ENCODE data around the gene ZNF672. TPM values are rescaled to one million over a fixed set of nuclear protein-coding genes. Genes with fewer than 3 reads are reported as not detected.
A peak's percentile ranks its signal among the peaks of the same experiment; 100 is the strongest.

ZNF672 gene
- total and polyA plus RNA-seq, 2 of the 13 experiments (the other 11 are each of a cell fraction or from before 2014, with no cell fraction given): 17.2 to 22.9 TPM

- TF ChIP-seq CBX5 (CRISPR knock-in tag; IDR thresholded peaks at IDR 0.05; ENCODE audit: borderline replicate concordance) (peak; percentile 7; the same call in 1 of the 2 replicates), ZNF292 (CRISPR knock-in tag; IDR thresholded peaks at IDR 0.05; ENCODE audit: borderline replicate concordance, low read depth) (peak; percentile 90), SIN3A (IDR thresholded peaks at IDR 0.05; ENCODE audit: borderline replicate concordance, low read depth, low read length) (0 out of 2 replicates have a peak, but pooled peaks have one; percentile 58), ZNF44 (CRISPR knock-in tag; IDR thresholded peaks at IDR 0.05) (peak; percentile 42; the same call in 1 of the 2 replicates), FOXO1 (CRISPR knock-in tag; IDR thresholded peaks at IDR 0.05) (no peak), ZNF331 (CRISPR knock-in tag; IDR thresholded peaks at IDR 0.05) (no peak), ZNF576 (CRISPR knock-in tag; IDR thresholded peaks at IDR 0.05) (no peak), TMF1 (CRISPR knock-in tag; IDR thresholded peaks at IDR 0.05; ENCODE audit: low read depth) (peak; percentile 54; the same call in 1 of the 2 replicates), KMT2A (CRISPR knock-in tag; IDR thresholded peaks at IDR 0.05) (peak; percentile 27; the same call in 1 of the 2 replicates), HNF1B (CRISPR knock-in tag; IDR thresholded peaks at IDR 0.05) (peak; percentile 38; the same call in 1 of the 2 replicates), TFAP4 (IDR thresholded peaks at IDR 0.05; ENCODE audit: borderline replicate concordance, low read depth) (peak; percentile 10; the same call in 1 of the 2 replicates), SMC3 (IDR thresholded peaks at IDR 0.05; ENCODE audit: low read length) (no peak)
- TF ChIP-seq, protein P1, sequence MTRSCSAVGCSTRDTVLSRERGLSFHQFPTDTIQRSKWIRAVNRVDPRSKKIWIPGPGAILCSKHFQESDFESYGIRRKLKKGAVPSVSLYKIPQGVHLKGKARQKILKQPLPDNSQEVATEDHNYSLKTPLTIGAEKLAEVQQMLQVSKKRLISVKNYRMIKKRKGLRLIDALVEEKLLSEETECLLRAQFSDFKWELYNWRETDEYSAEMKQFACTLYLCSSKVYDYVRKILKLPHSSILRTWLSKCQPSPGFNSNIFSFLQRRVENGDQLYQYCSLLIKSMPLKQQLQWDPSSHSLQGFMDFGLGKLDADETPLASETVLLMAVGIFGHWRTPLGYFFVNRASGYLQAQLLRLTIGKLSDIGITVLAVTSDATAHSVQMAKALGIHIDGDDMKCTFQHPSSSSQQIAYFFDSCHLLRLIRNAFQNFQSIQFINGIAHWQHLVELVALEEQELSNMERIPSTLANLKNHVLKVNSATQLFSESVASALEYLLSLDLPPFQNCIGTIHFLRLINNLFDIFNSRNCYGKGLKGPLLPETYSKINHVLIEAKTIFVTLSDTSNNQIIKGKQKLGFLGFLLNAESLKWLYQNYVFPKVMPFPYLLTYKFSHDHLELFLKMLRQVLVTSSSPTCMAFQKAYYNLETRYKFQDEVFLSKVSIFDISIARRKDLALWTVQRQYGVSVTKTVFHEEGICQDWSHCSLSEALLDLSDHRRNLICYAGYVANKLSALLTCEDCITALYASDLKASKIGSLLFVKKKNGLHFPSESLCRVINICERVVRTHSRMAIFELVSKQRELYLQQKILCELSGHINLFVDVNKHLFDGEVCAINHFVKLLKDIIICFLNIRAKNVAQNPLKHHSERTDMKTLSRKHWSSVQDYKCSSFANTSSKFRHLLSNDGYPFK (CRISPR knock-in tag; IDR thresholded peaks at IDR 0.05; ENCODE audit: borderline replicate concordance): peak; percentile 86; the same call in 1 of the 2 replicates
- TF ChIP-seq, protein P2, sequence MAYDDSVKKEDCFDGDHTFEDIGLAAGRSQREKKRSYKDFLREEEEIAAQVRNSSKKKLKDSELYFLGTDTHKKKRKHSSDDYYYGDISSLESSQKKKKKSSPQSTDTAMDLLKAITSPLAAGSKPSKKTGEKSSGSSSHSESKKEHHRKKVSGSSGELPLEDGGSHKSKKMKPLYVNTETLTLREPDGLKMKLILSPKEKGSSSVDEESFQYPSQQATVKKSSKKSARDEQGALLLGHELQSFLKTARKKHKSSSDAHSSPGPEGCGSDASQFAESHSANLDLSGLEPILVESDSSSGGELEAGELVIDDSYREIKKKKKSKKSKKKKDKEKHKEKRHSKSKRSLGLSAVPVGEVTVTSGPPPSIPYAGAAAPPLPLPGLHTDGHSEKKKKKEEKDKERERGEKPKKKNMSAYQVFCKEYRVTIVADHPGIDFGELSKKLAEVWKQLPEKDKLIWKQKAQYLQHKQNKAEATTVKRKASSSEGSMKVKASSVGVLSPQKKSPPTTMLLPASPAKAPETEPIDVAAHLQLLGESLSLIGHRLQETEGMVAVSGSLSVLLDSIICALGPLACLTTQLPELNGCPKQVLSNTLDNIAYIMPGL (CRISPR knock-in tag; IDR thresholded peaks at IDR 0.05; ENCODE audit: borderline replicate concordance in 1 of 2, low read depth in 1 of 2): peak; percentile 64 to 87; a peak in 3 of 4 replicates
- TF ChIP-seq, protein P3, sequence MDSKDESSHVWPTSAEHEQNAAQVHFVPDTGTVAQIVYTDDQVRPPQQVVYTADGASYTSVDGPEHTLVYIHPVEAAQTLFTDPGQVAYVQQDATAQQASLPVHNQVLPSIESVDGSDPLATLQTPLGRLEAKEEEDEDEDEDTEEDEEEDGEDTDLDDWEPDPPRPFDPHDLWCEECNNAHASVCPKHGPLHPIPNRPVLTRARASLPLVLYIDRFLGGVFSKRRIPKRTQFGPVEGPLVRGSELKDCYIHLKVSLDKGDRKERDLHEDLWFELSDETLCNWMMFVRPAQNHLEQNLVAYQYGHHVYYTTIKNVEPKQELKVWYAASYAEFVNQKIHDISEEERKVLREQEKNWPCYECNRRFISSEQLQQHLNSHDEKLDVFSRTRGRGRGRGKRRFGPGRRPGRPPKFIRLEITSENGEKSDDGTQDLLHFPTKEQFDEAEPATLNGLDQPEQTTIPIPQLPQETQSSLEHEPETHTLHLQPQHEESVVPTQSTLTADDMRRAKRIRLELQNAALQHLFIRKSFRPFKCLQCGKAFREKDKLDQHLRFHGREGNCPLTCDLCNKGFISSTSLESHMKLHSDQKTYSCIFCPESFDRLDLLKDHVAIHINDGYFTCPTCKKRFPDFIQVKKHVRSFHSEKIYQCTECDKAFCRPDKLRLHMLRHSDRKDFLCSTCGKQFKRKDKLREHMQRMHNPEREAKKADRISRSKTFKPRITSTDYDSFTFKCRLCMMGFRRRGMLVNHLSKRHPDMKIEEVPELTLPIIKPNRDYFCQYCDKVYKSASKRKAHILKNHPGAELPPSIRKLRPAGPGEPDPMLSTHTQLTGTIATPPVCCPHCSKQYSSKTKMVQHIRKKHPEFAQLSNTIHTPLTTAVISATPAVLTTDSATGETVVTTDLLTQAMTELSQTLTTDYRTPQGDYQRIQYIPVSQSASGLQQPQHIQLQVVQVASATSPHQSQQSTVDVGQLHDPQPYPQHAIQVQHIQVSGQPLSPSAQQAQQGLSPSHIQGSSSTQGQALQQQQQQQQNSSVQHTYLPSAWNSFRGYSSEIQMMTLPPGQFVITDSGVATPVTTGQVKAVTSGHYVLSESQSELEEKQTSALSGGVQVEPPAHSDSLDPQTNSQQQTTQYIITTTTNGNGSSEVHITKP (CRISPR knock-in tag; IDR thresholded peaks at IDR 0.05; ENCODE audit: low read depth): no peak
Observed at GRCh38 chr1:248862998-248863881, 25.2 kb downstream of the ZNF672 start (continued).

Measured in HepG2 (cell line).